Stimulated activated CD8-positive, alpha-beta memory T cell treated with anti-CD3 and anti-CD28 coated beads, Interleukin-2, amount 100 ng/mL, for 48 hours (primary cell): ENCODE data around the gene ENO2.

Experiments
- DNase-seq, 2 donors: peaks; one replicate each; pipeline ENCODE4 v3.0.0-alpha.2; 2020; ENCODE audit warnings: low read depth in 2 of 2

ENO2 gene

DNA sequence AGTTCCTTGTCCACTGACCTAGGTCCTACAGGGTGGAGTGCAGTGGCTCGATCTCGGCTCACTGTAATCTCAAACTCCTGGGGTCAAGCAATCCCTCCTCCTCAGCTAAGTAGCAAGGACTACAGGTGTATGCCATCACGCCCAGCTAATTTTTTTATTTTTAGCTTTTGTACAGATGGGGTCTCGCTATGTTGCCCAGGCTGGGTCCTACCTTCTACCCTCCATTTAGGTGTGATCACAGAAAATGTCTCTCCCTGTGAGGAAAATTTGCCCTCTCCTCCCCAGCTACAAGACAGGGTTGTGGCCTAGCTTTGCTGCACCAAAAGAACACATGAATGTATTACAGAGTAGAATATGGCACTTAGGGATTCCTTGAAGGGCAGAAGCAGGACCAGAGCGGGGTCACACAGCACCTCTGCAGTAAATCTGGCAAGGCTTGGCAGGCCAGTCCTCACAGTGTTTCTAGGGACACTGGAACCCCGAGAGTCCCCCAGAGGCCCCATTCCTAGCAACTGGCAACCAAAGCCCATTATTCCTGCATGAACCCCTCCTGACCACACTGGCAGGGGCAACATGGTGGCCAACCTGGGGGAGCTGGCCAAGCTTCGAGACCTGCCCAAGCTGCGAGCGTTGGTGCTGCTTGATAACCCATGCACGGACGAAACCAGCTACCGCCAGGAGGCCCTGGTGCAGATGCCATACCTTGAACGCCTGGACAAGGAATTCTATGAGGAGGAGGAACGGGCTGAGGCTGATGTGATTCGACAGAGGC lies 2.0 kb upstream of the ENO2 start:
- no peak for DNase-seq

DNA sequence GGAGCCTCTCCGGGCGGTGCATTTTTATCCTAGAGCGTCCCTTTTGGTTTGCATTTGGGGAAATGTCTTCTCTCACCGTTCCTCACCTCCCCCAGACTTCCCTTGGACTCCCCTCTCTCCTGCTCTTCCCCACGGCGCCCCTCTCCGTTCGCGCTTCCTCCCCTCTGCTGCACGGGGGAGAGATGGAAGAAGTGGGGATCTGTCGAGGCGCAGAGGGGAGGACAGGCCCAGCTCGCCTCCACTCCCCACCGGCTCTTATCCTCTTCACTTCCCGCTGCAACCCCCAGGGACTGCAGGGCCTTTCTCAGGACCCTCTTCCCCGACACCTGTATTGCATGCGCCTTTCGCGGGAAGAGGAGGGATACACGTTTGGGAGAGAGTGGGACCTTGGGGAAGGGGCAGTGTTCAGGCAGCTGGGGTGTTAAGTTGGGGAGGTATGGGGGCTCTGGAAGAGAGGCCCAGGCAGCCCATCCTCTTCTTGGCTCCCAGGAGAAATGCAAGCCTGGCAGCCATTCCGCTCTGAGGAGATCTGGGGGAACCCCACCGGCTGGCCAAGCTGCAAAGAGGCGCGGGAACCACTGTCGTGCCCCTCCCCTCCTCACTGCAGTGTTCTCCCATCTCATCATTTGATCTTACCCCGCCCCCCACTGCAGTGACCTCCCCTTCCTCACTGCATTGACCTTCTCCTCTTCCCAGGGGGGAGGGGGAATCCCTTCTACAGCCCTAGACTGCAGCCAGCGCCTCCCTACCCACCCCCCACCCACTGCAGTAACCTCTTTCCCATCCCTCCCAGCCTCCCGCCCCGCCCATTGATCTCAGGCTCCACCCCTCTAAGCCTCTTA lies 788 bp downstream of the ENO2 start:
- DNase-seq: no peak

DNA sequence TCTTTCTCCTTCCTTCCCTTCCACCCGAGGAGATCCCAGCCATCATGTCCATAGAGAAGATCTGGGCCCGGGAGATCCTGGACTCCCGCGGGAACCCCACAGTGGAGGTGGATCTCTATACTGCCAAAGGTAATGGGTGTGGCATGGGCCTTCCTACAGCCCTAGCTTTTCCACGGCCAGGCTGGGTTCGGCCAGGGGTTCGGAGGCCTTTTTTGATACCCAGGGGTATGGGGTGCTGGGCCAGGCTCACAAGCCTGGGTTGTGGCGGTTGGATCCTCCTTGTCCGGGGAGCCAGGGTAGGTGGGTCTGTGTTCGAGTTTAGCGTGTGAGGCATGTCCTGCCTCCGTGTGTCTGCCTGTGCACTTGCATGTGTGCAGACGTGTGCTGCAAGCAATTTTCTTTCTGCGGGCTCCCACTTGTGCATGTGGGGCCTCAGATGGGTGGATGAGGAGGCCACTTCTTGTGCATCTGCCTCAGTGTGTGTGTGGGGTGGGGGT lies 1.5 kb downstream of the ENO2 start:
- DNase-seq: no peak

DNA sequence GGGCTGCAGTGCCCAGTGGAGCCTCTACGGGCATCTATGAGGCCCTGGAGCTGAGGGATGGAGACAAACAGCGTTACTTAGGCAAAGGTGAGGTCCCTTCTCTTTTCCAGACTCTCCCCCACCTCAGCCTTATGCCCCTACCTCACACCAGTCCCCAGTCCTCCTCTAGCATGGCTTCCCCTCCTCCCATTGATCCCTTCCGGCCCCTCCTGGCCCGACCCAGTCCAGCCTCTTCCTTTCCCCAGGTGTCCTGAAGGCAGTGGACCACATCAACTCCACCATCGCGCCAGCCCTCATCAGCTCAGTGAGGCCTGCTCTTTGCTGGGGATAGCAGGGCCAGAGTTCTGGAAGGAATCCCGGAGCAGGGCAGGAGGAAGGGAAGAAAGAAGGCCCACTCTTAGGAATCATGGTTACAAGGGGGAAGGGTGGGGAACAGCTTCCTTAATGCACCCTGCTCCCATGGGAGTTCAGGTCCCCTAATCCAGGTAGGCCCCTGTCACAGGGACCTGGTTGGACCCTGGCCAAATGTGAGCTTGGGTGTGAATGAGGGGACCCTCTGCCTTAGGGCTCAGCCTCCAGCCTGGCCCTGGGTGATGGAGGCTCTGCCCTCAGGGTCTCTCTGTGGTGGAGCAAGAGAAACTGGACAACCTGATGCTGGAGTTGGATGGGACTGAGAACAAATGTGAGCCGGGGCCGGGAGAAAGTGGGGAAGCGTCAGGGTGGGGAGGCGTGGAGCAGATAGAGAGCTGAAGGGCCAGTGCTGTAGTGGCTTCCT lies 2.2 kb downstream of the ENO2 start:
- DNase-seq: no peak

DNA sequence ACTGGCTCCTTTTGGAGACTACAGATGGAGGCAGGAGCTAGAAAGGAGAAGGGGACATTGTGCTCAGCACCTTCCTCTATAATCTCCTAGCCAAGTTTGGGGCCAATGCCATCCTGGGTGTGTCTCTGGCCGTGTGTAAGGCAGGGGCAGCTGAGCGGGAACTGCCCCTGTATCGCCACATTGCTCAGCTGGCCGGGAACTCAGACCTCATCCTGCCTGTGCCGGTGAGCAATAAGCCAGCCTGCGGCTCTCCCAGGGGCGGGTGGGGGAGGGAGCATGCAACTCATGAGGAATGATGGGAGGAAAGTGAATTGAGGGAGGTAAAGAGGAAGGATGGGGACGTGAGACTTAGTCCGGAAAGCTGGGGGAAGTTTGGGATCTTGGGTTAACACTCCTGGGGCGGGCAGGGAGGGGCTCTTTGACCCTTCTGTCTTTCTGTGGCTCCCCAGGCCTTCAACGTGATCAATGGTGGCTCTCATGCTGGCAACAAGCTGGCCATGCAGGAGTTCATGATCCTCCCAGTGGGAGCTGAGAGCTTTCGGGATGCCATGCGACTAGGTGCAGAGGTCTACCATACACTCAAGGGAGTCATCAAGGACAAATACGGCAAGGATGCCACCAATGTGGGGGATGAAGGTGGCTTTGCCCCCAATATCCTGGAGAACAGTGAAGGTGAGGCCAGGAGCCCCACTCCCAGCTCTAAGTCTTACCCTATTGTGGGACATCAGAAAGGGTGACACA lies 3.3 kb downstream of the ENO2 start:
- DNase-seq: no peak

DNA sequence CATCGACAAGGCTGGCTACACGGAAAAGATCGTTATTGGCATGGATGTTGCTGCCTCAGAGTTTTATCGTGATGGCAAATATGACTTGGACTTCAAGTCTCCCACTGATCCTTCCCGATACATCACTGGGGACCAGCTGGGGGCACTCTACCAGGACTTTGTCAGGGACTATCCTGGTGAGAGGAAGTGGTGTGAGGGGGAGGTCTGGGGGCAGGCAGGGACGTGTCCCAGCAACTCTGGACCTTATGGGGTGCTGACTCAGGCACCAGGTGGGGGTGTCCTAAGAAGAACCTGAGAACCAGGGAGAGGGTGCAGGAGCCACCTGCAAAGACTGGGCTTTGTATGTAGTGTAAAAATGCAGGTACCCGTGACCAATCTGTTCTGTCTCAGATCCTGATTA lies 5.2 kb downstream of the ENO2 start:
- DNase-seq: no peak

DNA sequence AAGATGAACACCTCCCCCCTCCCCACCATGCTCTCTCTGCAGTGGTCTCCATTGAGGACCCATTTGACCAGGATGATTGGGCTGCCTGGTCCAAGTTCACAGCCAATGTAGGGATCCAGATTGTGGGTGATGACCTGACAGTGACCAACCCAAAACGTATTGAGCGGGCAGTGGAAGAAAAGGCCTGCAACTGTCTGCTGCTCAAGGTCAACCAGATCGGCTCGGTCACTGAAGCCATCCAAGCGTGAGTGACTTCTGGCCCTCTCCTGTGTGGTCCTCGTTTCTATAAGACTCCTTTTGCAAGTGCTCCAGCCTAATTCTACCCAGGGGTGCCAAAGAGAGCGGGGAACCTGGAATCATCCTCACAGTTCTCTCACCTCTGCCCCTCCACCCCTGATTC lies 7.2 kb downstream of the ENO2 start:
- no peak for DNase-seq

DNA sequence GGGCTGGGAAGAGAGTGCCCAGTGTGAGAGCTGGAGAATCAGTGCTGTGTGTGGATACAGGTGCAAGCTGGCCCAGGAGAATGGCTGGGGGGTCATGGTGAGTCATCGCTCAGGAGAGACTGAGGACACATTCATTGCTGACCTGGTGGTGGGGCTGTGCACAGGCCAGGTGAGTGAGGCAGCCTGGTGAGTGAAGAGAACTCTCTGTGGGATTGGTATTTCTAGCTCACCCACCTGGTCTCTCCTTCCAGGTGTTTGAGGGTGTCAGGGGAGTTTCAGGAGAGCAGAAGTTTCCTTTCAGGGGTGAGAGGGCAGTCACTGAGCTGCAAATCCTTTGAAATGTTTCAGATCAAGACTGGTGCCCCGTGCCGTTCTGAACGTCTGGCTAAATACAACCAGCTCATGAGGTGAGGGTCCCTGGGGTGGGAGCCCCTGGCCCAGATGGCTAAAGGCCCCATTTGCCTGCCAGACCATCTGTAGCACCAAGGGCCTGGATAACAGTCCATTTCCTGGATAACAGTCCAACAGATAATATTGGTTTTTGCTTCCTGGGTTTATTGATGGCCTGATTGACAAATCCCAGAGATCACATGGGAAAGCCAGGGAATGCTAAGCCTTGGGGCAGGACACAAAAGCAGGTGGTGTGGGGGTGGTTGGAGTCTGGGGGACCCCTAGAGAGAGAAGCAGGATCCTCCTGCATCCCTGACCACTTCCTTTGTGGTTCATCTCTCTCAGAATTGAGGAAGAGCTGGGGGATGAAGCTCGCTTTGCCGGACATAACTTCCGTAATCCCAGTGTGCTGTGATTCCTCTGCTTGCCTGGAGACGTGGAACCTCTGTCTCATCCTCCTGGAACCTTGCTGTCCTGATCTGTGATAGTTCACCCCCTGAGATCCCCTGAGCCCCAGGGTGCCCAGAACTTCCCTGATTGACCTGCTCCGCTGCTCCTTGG lies 7.9 kb downstream of the ENO2 start:
- DNase-seq: no peak

DNA sequence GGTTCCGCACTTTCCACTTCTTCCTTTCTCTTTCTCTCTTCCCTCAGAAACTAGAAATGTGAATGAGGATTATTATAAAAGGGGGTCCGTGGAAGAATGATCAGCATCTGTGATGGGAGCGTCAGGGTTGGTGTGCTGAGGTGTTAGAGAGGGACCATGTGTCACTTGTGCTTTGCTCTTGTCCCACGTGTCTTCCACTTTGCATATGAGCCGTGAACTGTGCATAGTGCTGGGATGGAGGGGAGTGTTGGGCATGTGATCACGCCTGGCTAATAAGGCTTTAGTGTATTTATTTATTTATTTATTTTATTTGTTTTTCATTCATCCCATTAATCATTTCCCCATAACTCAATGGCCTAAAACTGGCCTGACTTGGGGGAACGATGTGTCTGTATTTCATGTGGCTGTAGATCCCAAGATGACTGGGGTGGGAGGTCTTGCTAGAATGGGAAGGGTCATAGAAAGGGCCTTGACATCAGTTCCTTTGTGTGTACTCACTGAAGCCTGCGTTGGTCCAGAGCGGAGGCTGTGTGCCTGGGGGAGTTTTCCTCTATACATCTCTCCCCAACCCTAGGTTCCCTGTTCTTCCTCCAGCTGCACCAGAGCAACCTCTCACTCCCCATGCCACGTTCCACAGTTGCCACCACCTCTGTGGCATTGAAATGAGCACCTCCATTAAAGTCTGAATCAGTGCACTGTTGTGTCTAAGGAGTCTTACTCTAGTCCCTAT lies 8.8 kb downstream of the ENO2 start:
- no peak for DNase-seq

DNA sequence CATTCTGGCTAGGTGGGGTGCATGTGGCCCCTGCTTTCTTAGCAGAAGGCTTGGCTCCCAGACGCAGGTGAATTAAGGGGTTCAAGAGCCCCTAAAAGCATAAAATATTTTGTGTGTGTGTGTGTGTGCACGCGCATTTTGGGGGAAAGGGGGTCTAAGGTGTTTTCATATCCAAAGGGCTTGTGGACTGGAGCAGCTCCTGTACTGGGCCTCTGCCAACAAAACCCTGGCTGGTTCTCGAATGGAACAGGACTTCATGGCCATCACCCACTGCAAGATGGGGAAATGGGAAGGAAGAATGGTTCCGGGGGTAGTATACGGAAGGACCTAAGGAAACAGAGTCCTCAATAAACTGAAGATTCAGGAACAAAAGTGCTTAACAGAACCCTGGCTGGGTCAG lies 9.5 kb downstream of the ENO2 start:
- DNase-seq: no peak

DNA sequence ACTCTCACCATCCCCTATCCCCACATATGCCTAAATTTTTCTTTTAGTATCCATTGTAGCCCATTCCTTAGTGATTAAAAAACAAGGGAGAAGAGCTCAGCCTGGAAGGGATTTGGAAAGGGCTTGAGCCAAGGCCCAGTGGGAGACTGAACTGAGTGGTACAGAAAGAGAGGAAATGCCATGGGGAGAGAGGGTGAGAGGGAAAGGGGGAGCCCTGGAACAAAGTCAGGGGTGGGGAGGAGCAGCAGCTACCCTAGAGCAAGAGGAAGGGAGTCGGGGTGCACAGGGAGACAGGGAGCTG lies 10.8 kb downstream of the ENO2 start:
- DNase-seq: no peak

DNA sequence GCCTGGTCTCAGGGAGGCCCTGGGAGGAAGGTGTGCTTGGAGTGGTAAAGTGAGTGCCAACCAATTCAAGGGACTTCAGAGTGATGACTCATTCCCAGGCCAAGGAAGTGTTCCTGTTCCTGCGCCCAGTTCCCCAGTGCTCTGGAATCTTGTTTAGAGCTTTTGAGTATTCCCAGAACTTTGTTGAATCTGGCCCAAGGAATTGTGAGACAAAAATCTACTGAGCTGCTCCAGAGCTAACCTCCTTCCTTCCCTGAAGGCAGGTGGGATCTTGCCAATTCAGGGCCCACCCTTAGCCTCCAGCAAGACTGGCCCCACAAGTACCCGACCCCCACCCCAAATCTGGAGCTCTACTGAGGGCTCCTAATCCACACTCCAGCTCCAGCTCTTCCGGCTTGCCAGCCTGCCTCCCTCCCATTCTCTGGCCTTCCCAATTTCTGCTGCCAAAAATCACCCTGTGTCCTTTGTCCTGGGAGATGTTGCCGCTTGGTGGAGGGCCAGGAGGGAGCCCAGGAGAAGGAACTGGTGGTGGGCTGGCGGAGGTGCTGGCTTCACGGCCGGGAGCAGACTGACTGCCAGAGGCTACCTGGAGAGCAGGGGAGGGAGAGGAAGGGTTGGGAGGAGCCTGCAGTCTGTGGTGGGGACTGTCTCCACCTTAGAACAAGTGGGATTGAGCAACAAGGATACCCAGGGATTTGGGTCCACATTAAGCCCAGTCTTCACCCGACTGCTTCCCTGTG lies 11.3 kb downstream of the ENO2 start:
- no peak for DNase-seq

DNA sequence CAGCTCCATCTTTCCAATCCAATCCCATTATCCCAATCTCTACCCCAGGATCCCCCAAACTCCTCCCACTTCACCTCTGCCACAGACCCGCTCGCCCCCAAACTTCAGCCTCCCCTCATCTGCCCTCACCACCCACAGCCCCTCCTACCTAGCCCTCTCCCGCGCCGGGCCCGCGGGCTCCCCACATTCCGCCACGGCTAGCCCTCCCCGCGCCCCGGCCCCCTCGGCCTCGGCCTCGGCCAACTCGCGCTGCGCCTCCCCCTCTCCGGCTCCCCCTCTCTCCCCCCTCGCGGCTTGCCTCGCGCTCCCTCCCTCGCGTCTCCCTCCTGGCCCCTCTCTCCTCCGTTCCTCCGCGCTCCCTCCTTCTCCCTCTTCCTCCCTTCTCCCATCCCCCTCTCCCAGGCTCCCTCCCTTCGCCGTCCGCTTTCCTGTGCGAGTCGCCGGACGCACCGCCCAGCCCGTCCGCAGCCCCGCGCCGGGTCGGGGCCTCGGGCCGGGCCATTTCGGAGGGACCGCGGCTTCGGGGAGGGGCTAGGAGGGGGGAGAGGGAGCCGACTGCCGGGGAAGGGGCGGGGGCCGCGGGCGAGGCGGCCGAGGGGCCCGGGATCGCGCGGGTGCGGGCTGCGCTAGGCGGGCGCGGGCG lies 13.1 kb downstream of the ENO2 start, which contains the start of gene ATN1:
Gene ATN1, plus strand, starts transcription at position 581 of the 643 bp plus-strand sequence. CDS start 6,043 bp downstream, outside the sequence.
- DNase-seq: peak in 1 of 2 donors; percentile 32

DNA sequence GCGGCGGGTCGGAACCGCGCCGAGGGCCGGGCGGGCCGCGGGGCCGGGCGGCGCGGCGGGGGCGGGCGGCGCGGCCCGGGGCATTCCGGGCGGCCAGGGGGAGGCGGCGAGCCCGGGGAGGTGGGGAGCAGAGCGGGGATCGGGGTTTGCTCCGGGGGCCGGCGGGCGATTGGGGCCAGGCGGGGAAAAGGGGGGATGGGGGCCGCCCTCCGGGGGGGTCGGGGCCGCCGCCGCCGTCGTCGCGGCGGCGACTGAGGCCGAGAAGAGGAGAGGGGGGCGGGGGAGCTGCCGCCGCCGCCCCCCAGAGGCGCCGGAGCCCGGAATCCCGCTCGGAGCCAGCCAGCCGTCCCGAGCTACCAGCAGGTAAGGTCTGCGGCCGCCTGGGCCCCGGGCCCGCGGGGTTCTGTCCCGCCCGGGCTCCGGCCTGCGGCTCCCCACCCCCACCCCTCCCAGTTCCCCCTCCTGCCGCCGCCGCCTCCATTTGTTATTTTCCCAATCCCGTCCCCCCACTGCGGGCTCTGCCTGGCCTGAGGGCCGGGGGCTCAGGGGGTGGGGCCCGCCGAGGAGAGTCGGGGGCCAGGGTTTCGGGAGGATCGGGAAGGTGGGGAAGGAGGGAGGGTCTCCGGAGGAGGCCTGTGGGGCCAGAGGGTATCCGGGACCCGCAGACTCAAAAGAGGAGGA lies 13.8 kb downstream of the ENO2 start:
- DNase-seq: no peak

DNA sequence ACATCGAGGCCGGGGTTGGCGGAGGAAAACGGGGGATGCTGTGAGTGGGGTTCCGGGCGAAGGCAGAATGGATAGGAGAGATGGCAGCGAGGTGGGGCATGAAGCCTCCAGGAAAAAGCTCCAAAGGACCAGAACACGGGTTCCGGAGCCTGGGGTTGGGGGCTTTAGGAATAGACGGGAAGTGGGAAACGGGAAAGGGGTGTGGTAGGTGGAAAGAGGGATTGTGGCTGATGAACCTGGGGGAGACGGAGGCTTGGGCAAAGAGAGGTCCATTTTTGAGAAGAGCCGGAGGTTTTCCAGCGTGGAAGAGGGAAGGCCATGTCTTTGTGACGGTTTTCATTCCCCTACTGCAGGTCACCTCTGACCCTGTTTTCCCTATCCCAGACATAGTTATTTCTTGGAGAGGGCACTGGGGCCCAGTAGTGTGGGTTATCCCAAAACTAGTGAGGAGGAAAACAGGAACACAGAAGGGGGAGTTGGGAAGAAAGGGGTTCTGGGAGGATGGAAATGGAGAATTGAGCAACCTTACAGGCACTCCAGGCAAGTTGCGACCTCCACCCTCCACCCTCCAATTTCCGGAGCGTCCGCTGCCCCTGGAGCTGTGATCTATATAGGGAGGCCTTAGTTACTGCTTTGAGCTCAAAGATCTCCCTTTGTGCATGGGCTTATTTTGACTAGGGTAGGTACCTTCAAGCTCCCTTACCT lies 14.5 kb downstream of the ENO2 start:
- DNase-seq: no peak

DNA sequence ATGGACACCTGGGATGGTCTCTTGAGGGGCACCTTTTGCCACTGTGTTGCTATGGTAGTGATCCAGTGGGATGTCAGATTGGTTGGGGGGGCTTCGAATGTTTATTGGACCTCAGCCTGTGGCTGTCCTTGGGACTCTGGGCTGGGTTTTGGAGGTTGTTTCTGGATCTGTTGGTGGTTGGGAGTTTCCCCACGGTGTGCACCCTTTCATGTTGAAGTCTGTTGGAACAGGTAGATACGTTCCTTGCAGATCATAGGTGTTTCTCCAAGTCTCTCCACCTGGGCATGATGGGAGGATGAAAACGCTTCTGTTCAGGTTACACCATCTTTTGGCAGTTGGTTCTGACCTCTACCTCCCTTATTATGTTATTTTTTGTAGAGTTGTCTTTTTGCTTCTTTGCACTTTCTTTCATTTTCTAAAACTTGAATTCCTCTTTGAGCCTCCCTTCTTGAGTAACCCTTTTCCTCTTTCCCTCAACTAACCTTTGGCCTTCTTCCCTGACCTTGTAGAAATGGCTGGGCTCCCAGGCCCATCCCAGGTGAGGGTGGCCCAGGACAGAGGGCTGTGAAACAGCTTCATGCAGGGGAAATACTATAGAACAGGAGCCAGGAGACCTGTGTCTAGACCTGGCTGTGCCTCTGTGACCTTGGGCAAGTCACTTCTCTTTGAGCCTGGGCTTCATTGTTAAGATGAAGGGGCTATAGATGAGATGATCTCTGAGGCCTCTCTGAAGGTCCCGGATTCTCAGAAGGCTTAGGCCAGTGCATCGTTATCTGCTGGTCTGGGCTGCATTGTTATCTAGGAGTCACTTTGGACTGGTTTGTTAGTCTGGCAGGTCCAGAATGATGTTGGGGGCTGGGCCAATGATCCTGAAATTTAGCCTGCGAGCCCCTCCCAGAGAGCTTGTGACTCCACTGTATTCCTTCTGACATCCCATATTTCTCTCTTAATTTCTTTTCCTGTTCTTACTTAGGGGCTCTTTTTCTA lies 15.4 kb downstream of the ENO2 start:
- no peak for DNase-seq
